Heart right ventricle (tissue), 16 donors: ENCODE data around the gene TRNP1. TPM values are rescaled to one million over a fixed set of nuclear protein-coding genes. Genes with fewer than 3 reads are reported as not detected.
"Not testable (repeated sequence)": the region's sequence is repeated elsewhere in the genome, so short reads cannot be mapped to it uniquely, and the experiment has no call there.

Source experiments
- ATAC-seq, 8 donors: fragments of 200-7000 bp; cut with Tn5 transposase; one replicate each; pipeline ENCODE4 v1.9.1; 2020; ENCODE audit warnings: mild to moderate bottlenecking in 8 of 8, moderate library complexity in 8 of 8, moderate number of reproducible peaks in 1 of 8
- DNase-seq, 2 donors: peaks; one replicate each; pipeline ENCODE4 v3.0.0-alpha.2; 2020
- H3K27ac ChIP-seq, 10 donors: fragments of 200-600 bp; sonication (generic) in 2 of 10; one replicate each; pipeline versions ENCODE4 v1.5.0 to v1.8.0; 2020 to 2022; ENCODE audit warnings: mild to moderate bottlenecking in 3 of 10
- H3K27me3 ChIP-seq, 7 donors: fragments of 200-600 bp; one replicate each; pipeline ENCODE4 v1.8.0; 2021 to 2022; ENCODE audit warnings: mild to moderate bottlenecking in 2 of 7
- H3K36me3 ChIP-seq, 9 donors: fragments of 200-600 bp; sonication (generic) in 1 of 9; one replicate each; pipeline versions ENCODE4 v1.5.0 to v1.8.0; 2020 to 2022; ENCODE audit warnings: mild to moderate bottlenecking in 2 of 9
- H3K4me1 ChIP-seq, 9 donors: fragments of 200-600 bp; sonication (generic) in 1 of 9; one replicate each; pipeline versions ENCODE4 v1.5.0 to v1.8.0; 2020 to 2022; ENCODE audit warnings: mild to moderate bottlenecking in 4 of 9
- H3K4me3 ChIP-seq, 10 donors: fragments of 200-600 bp; sonication (generic) in 2 of 10; one replicate each; pipeline versions ENCODE4 v1.5.0 to v1.8.0; 2020 to 2022; ENCODE audit warnings: mild to moderate bottlenecking in 7 of 10, moderate library complexity in 2 of 10
- H3K9me3 ChIP-seq, 11 donors: fragments of 200-600 bp in 10 of 11; sonication (generic) in 2 of 11; one replicate each; pipeline versions ENCODE4 v1.5.0 to v1.8.0; 2013 to 2022; ENCODE audit warnings: mild to moderate bottlenecking in 2 of 11, control low read depth in 1 of 11, moderate library complexity in 1 of 11
- CTCF ChIP-seq, 9 donors: fragments of 200-600 bp; sonication (generic) in 2 of 9; IDR thresholded peaks; one replicate each; pipeline versions ENCODE4 v1.5.0 to v1.8.0; 2021 to 2022; ENCODE audit warnings: antibody characterized with exemption in 9 of 9, mild to moderate bottlenecking in 5 of 9, moderate library complexity in 1 of 9
- whole genome bisulfite sequencing, 2 donors: extraction: QIAGEN DNeasy Blood & Tissue Kit; methylation state at CpG; one replicate each; pipeline ENCODE4 v1.1.7; 2013; ENCODE audit warnings: inconsistent platforms in 1 of 2; 5-methylcytosine and 5-hydroxymethylcytosine counted together
- intact Hi-C, 10 donors: fragments of 100-400 bp; cut with DNase I; formaldehyde crosslinking; loops; one replicate each; pipeline versions ENCODE4 v1.11.1 to v1.14.2; 2022
- long read RNA-seq, 3 donors: library from polyadenylated mRNA; unstranded; transcript quantifications; one replicate each; pipeline ENCODE4 v2.0.0, GENCODE V29; 2020 to 2021
- polyA plus RNA-seq, 2 donors: library from polyadenylated mRNA; stranded (reverse); fragments of 200-250 nt; gene quantifications; one replicate each; pipeline ENCODE4 v1.2.3, GENCODE V29; 2013
- total RNA-seq, 10 donors: library from RNA; stranded (reverse); fragmentation: NEBNext Ultra II Directional in 3 of 10; extraction: Animal tissue kit (Norgen Biotek cat#: 25700) in 3 of 10; gene quantifications; one replicate each; pipeline versions ENCODE4 v1.2.1 to v1.2.4, GENCODE V29; 2021 to 2023
- donor health status: Arrhythmogenic right ventricular cardiomyopathy.
- donor health status: ischemic (EF 13 %, LVEDD 7.1; RV severe dilation, severe dysfunction).
- donor health status: healthy with polysubstance abuse.
- donor health status: DM: no; HTN: yes; CAD: no.
- donor health status: DM: no; HTN: no; CAD: no.
- donor health status: ischemic (EF 25% LVEDD 6.9; RV normal size, moderate dysfunction).
- donor health status: ischemic (EF 25% LVEDD 5.7; RV mildly dilated, moderate dysfunction).
- donor health status: healthy.
- donor health status: DM: yes; HTN: yes; CAD: no.
- donor health status: Ischemic cardiomyopathy.
- donor health status: ischemic (EF 35%, LVEDD 5.7; RV mildly dilated, moderate dysfunction).
- donor health status: nonischemic (EF 11% LVEDD 7.7; RV severe dilation, severe dysfunction).
- donor health status: DM: yes; HTN: yes; CAD: no.
- donor health status: PGD.
- donor health status: ischemic (EF 29% LVEDD 5.4; RV normal size, mild dysfunction).
- donor health status: nonischemic (EF 23%, LVEDD 6.1; RV moderate dilation, normal function).

TRNP1 gene
- total RNA-seq (10 to 100 TPM; 11.9 to 32.5 (median 22.3) TPM), polyA plus RNA-seq (10 to 100 TPM; 17.7 to 48.6 TPM)
- long read RNA-seq, donor 1, transcript TRNP1-202 (2 exons, 575 nt): minor isoform, 8 of 65 reads
- long read RNA-seq, donor 1, transcript TRNP1-201 (2 exons, 1,958 nt): major isoform, 45 of 65 reads
- long read RNA-seq, donor 1, partial matches to known transcripts: 9 of 65 reads
- long read RNA-seq, donor 1, other reads (novel, unspliced or antisense): 3 of 65 reads
- long read RNA-seq, donor 2, transcript TRNP1-201 (2 exons, 1,958 nt): major isoform, 42 of 59 reads
- long read RNA-seq, donor 2, transcript TRNP1-202 (2 exons, 575 nt): minor isoform, 7 of 59 reads
- long read RNA-seq, donor 2, partial matches to known transcripts: 0 of 59 reads
- long read RNA-seq, donor 2, other reads (novel, unspliced or antisense): 10 of 59 reads
- long read RNA-seq, donor 3, partial matches to known transcripts: 0 of 3 reads
- long read RNA-seq, donor 3, other reads (novel, unspliced or antisense): 2 of 3 reads

- 0 to 1% methylated on average over 49 to 59 of the region's 61 CpGs for WGBS, 2 donors
- peaks cover 13 to 36% (median 30%) of the 10 kb centered on the region in 9 donors for H3K4me1 ChIP-seq
- TF ChIP-seq CTCF (IDR thresholded peaks at IDR 0.05): no peak
- H3K36me3 ChIP-seq: no peaks in the 10 kb centered on the region
- peak within 1 kb of the TSS; percentile 27 to 82 (median 58) for H3K27ac ChIP-seq
- H3K27me3 ChIP-seq: peaks cover 0 to 67% (median 45%) of the 10 kb centered on the region in 7 donors
- DNase-seq: peak; percentile 59 to 82
- no peaks in the 10 kb centered on the region for H3K9me3 ChIP-seq
- peak within 1 kb of the TSS; percentile 53 to 85 (median 70) for H3K4me3 ChIP-seq
- intact Hi-C loops: loop anchor here in 1 of 10 donors (10.0 kb wide), 1 partner anchor 101 kb away; no protein-coding TSS in a partner anchor
- ATAC-seq: peak; percentile 60 to 79 (median 68)
These were observed at the start of gene TRNP1 for GRCh38 chr1:26993237-26994019. TRNP1 (plus strand) TSS chr1:26993692; CDS start chr1:26993787, 95 bp downstream.

GRCh38 chr1:26945138-26945537 lies 48.4 kb upstream of the TRNP1 start:
- intact Hi-C loops: no loop called here

GRCh38 chr1:26945728-26946127 lies 47.8 kb upstream of the TRNP1 start:
- DNase-seq (peak; percentile 21 to 29), ATAC-seq (peak; percentile 38 to 66 (median 50))
- H3K27ac ChIP-seq: peak overlapping the region in 7 of 10 donors; percentile 47 to 81 (median 68)
- intact Hi-C loops: loop anchor here in 1 of 10 donors (2.0 kb wide), 1 partner anchor 21 kb away; no protein-coding TSS in a partner anchor
- TF ChIP-seq CTCF (IDR thresholded peaks at IDR 0.05): no peak
- H3K36me3 ChIP-seq: peaks cover 0 to 69% (median 40%) of the 10 kb centered on the region in 9 donors
- no peaks in the 10 kb centered on the region for H3K9me3 ChIP-seq
- no peaks in the 10 kb centered on the region for H3K27me3 ChIP-seq
- H3K4me1 ChIP-seq: peaks cover 0 to 50% (median 21%) of the 10 kb centered on the region in 9 donors
- 64 to 81% methylated on average over 8 of the region's 8 CpGs for WGBS, 2 donors
- no peak overlapping the region for H3K4me3 ChIP-seq

More at GRCh38 chr1:26945138-26945537, 48.4 kb upstream of the TRNP1 start:
- H3K4me1 ChIP-seq: peaks cover 0 to 54% (median 23%) of the 10 kb centered on the region in 9 donors
- DNase-seq: no peak
- ATAC-seq: no peak
- TF ChIP-seq CTCF (IDR thresholded peaks at IDR 0.05): no peak
- H3K9me3 ChIP-seq: no peaks in the 10 kb centered on the region
- no peak overlapping the region for H3K4me3 ChIP-seq
- H3K27me3 ChIP-seq: no peaks in the 10 kb centered on the region
- H3K36me3 ChIP-seq: peaks cover 0 to 71% (median 40%) of the 10 kb centered on the region in 9 donors
- 75 to 83% methylated on average over 2 of the region's 2 CpGs for WGBS, 2 donors
- peak overlapping the region in 7 of 10 donors; percentile 47 to 81 (median 68) for H3K27ac ChIP-seq

DNA sequence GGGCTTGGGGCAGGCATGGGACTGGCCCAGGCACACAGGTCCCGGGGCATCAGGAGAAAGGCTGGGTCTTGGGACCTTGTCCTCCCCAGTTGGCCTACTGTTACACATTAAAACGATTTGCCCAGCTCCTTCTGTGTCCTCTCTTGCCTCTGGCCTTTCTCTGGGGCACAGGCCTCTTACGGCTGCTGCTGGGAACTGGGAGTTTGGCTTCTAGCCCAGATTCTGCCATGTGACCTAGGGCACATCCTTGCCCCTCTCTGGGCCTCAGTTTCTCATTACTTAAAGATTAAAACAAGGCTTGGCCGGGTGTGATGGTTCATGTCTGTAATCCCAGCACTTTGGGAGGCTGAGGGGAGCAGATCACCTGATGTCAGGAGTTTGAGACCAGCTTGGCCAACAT lies 47.2 kb upstream of the TRNP1 start:
- 60 to 67% methylated on average over 4 of the region's 4 CpGs for WGBS, 2 donors
- Histone ChIP-seq H3K36me3 (peaks cover 0 to 66% (median 40%) of the 10 kb centered on the region in 9 donors), H3K9me3 (no peaks in the 10 kb centered on the region), H3K4me3 (no peak overlapping the region), H3K27ac (peak overlapping the region in 7 of 10 donors; percentile 47 to 81 (median 68)), H3K27me3 (no peaks in the 10 kb centered on the region), H3K4me1 (peaks cover 0 to 45% (median 18%) of the 10 kb centered on the region in 9 donors)
- TF ChIP-seq CTCF (IDR thresholded peaks at IDR 0.05): no peak
- ATAC-seq: peak in 7 of 8 donors; percentile 15 to 45 (median 36)
- intact Hi-C loops: loop anchor here in 1 of 10 donors (2.0 kb wide), 1 partner anchor 21 kb away; no protein-coding TSS in a partner anchor
- DNase-seq: peak in 1 of 2 donors; percentile 26

GRCh38 chr1:26948725-26949057 lies 44.8 kb upstream of the TRNP1 start:
- Histone ChIP-seq H3K4me1 (peaks cover 0 to 35% (median 12%) of the 10 kb centered on the region in 9 donors), H3K36me3 (peaks cover 0 to 42% (median 20%) of the 10 kb centered on the region in 9 donors), H3K27ac (peak overlapping the region in 6 of 10 donors; percentile 6 to 54 (median 42))
- H3K9me3 ChIP-seq, H3K27me3 ChIP-seq, ATAC-seq, DNase-seq, H3K4me3 ChIP-seq, intact Hi-C loops: not testable (repeated sequence)
- 93 to 95% methylated on average over 16 of the region's 16 CpGs for WGBS, 2 donors
